Gastroesophageal sphincter (tissue), 3 donors: ENCODE measurements around the gene TMED1.

Experiments
- CTCF ChIP-seq, 4 experiments: fragments of 200-600 bp in 2 of 4; fragments of 450-650 bp in 2 of 4; sonication (generic) in 1 of 4; IDR thresholded peaks; one replicate each; pipeline ENCODE4 v1.5.1; 2017 to 2019; ENCODE audit warnings: antibody characterized with exemption in 4 of 4, mild to moderate bottlenecking in 2 of 4, moderate library complexity in 2 of 4
- POLR2A ChIP-seq, 2 donors: fragments of 450-650 bp; IDR thresholded peaks; one replicate each; pipeline ENCODE4 v1.6.1; 2017; ENCODE audit warnings: antibody characterized with exemption in 2 of 2, mild to moderate bottlenecking in 2 of 2, moderate library complexity in 1 of 2
- POLR2AphosphoS5 ChIP-seq: sonication (generic); formaldehyde crosslinking; IDR thresholded peaks from one replicate; pipeline ENCODE4 v1.6.1; 2017; ENCODE audit warnings: antibody characterized with exemption

DNA sequence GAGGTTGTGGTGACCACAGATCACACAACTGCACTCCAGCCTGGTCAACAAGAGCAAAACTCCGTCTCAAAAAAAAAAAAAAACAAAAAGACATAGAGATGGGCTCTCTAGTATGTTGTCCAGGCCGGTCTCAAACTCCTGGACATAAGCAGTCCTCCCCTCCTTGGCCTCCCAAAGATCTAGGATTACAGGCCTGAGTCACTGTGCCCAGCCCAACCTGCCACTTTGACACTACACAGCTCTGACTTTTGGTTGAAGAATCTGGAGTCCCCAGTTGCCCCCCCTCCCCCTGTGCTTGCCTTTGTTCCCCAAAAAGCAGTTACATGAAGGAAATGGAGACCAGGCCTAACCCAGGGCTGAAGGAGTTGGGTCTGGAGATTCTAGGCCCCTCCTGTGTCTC lies 48.3 kb upstream of the TMED1 start:
- no peak for TF ChIP-seq CTCF (IDR thresholded peaks at IDR 0.05)
- peak; percentile 85 for TF ChIP-seq POLR2AphosphoS5
- no peak for TF ChIP-seq POLR2A (IDR thresholded peaks at IDR 0.05)
